ENCODE data around the gene KCNN1.

DNA sequence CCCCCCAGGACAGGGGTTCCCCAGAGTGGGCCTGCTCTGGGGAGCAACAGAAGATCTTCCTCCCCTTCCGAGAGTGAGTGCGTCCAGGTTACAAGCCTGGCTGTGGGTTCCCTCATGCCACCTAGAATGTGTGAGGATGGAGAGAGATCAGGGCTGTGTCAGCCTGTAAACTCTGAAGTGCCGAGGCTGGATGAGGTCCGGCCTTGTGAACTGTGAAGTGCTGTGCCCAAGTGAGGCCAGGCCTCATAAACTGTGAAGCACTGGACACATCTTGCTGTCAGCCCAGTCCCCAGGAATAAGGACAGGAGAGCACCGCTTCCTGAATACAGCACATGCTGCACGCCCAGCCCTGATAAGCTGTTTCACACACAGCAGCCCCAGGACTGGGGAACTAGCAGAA is 7.6 kb downstream of the KCNN1 start:
- TF ChIP-seq, protein P1, sequence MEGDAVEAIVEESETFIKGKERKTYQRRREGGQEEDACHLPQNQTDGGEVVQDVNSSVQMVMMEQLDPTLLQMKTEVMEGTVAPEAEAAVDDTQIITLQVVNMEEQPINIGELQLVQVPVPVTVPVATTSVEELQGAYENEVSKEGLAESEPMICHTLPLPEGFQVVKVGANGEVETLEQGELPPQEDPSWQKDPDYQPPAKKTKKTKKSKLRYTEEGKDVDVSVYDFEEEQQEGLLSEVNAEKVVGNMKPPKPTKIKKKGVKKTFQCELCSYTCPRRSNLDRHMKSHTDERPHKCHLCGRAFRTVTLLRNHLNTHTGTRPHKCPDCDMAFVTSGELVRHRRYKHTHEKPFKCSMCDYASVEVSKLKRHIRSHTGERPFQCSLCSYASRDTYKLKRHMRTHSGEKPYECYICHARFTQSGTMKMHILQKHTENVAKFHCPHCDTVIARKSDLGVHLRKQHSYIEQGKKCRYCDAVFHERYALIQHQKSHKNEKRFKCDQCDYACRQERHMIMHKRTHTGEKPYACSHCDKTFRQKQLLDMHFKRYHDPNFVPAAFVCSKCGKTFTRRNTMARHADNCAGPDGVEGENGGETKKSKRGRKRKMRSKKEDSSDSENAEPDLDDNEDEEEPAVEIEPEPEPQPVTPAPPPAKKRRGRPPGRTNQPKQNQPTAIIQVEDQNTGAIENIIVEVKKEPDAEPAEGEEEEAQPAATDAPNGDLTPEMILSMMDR (IDR thresholded peaks at IDR 0.05), result no peak
- TF ChIP-seq EZH2phosphoT487 (IDR thresholded peaks at IDR 0.05) (no peak), EZH2 (IDR thresholded peaks at IDR 0.05) (no peak)
